ENCODE data around the gene CIDEB. TPM values are rescaled to one million over a fixed set of nuclear protein-coding genes. Genes with fewer than 3 reads are reported as not detected.

Gene CIDEB
- total and polyA plus RNA-seq, 9 of the 15 experiments (the other 6 are each of a cell fraction or from before 2014, with no cell fraction given): 0.03 to 0.35 (median 0.09) TPM; not detected in 3

DNA sequence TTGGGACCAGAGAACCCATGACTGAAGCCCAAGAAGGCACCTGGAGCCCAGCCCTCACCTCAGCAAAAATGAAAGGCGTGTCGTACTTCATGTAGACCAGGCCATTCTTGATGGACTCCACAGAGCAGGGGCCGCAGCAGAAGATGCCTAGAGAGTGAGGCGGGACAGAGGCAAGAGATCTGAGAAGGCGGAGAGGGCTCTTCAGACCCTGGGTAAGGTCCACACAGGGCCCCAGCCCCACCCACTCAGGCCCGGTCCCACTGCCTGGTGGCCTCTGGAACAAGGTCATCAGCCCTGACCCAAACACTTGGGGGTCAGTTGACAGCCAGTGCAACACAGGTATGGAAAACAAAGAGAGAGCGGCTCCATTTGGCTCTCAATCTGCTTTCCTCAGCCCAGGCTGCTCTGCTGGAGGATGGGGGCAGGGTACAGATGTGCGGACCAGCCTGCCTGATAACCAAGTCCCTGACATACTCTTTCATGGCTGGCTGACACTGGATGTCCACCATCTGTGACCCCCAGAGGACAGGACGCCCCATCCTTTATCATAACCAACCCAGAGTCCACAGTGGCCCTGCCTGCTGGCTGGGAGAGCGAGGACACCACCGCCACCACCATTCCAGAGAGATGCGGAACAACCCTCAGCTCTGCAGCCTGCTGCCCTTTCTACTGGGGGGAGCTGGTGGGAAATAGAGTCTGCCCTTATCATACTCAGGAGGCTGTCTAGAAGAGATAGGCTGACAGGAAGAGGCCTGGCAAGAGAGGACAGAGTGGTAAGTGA lies 51.7 kb downstream of the CIDEB start (continued):
- 0 out of 2 replicates have a peak, but pooled peaks have one; percentile 72 for TF ChIP-seq DMBX1 (CRISPR knock-in tag; IDR thresholded peaks at IDR 0.05; ENCODE audit: borderline replicate concordance)
- peak; percentile 90 for TF ChIP-seq TAL1 (IDR thresholded peaks at IDR 0.05)
- TF ChIP-seq C11orf30 (IDR thresholded peaks at IDR 0.05; ENCODE audit: low read depth): no peak
- TF ChIP-seq ZNF431 (CRISPR knock-in tag; IDR thresholded peaks at IDR 0.05): no peak
- no peak for TF ChIP-seq FOXJ3 (CRISPR knock-in tag; IDR thresholded peaks at IDR 0.05)
- TF ChIP-seq, protein P1, sequence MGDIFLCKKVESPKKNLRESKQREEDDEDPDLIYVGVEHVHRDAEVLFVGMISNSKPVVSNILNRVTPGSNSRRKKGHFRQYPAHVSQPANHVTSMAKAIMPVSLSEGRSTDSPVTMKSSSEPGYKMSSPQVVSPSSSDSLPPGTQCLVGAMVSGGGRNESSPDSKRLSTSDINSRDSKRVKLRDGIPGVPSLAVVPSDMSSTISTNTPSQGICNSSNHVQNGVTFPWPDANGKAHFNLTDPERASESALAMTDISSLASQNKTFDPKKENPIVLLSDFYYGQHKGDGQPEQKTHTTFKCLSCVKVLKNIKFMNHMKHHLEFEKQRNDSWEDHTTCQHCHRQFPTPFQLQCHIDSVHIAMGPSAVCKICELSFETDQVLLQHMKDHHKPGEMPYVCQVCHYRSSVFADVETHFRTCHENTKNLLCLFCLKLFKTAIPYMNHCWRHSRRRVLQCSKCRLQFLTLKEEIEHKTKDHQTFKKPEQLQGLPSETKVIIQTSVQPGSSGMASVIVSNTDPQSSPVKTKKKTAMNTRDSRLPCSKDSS (IDR thresholded peaks at IDR 0.05; ENCODE audit: low read depth, partially characterized antibody): no peak
- TF ChIP-seq ZFP30 (CRISPR knock-in tag; IDR thresholded peaks at IDR 0.05; ENCODE audit: borderline replicate concordance): no peak
- TF ChIP-seq NCOA2 (IDR thresholded peaks at IDR 0.05; ENCODE audit: partially characterized antibody in 2 of 2): no peak
- TF ChIP-seq CEBPG (CRISPR knock-in tag; IDR thresholded peaks at IDR 0.05): no peak
- TF ChIP-seq CEBPG (tag; conservative IDR thresholded peaks at IDR 0.05 in 1 of 2, IDR thresholded peaks at IDR 0.05 in 1 of 2): no peak
- TF ChIP-seq, protein P2, sequence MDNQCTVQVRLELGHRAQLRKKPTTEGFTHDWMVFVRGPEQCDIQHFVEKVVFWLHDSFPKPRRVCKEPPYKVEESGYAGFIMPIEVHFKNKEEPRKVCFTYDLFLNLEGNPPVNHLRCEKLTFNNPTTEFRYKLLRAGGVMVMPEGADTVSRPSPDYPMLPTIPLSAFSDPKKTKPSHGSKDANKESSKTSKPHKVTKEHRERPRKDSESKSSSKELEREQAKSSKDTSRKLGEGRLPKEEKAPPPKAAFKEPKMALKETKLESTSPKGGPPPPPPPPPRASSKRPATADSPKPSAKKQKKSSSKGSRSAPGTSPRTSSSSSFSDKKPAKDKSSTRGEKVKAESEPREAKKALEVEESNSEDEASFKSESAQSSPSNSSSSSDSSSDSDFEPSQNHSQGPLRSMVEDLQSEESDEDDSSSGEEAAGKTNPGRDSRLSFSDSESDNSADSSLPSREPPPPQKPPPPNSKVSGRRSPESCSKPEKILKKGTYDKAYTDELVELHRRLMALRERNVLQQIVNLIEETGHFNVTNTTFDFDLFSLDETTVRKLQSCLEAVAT (IDR thresholded peaks at IDR 0.05): no peak
- TF ChIP-seq MTA2 (IDR thresholded peaks at IDR 0.05; ENCODE audit: low read depth): peak; percentile 61; the same call in 1 of the 2 replicates
- no peak for TF ChIP-seq DDX20 (tag; IDR thresholded peaks at IDR 0.05; ENCODE audit: low read depth)
- TF ChIP-seq, protein P3, sequence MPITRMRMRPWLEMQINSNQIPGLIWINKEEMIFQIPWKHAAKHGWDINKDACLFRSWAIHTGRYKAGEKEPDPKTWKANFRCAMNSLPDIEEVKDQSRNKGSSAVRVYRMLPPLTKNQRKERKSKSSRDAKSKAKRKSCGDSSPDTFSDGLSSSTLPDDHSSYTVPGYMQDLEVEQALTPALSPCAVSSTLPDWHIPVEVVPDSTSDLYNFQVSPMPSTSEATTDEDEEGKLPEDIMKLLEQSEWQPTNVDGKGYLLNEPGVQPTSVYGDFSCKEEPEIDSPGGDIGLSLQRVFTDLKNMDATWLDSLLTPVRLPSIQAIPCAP (CRISPR knock-in tag; IDR thresholded peaks at IDR 0.05; ENCODE audit: borderline replicate concordance): no peak

Measured in K562 (cell line).